ENCODE measurements around the gene CDKN2A. TPM values are rescaled to one million over a fixed set of nuclear protein-coding genes. Genes with fewer than 3 reads are reported as not detected.
A peak's percentile ranks its signal among the peaks of the same experiment; 100 is the strongest.

Gene CDKN2A
- total and polyA plus RNA-seq, 5 donors = 0.32 to 0.37 TPM; not detected in 3

- 69% methylated on average over 4 of the region's 4 CpGs for WGBS
- intact Hi-C loops (cut with DNase I) = loop anchor here in 3 of 4 donors (10.0 kb wide), 1 partner anchor 217 kb away; no protein-coding TSS in a partner anchor
- DNase-seq = no peak
Observed at GRCh38 chr9:22031655-22032411, 37.6 kb upstream of the CDKN2A start.

GRCh38 chr9:22030101-22030598, 36.0 kb upstream of the CDKN2A start:
- DNase-seq = no peak
- no peak overlapping the region for H3K4me3 ChIP-seq (ENCODE audit: low read length)
- no peaks in the 10 kb centered on the region for H3K4me1 ChIP-seq (ENCODE audit: control insufficient read depth, insufficient read depth, low read length)
- WGBS = 41% methylated on average over 1 of the region's 1 CpG
- peak; percentile 77 to 78 for ATAC-seq
- H3K27me3 ChIP-seq (ENCODE audit: control insufficient read depth, insufficient read depth) = no peaks in the 10 kb centered on the region
- intact Hi-C loops (cut with DNase I) = loop anchor here in 3 of 4 donors (10.0 kb wide), 1 partner anchor 215 kb away; no protein-coding TSS in a partner anchor
- H3K27ac ChIP-seq (ENCODE audit: low read length) = no peak overlapping the region
- H3K9me3 ChIP-seq (ENCODE audit: control insufficient read depth, low read length) = no peaks in the 10 kb centered on the region

More at GRCh38 chr9:22031655-22032411, 37.6 kb upstream of the CDKN2A start:
- Histone ChIP-seq H3K9me3 (ENCODE audit: control insufficient read depth, low read length) (no peaks in the 10 kb centered on the region), H3K27me3 (ENCODE audit: control insufficient read depth, insufficient read depth) (no peaks in the 10 kb centered on the region), H3K4me3 (ENCODE audit: low read length) (no peak overlapping the region), H3K4me1 (ENCODE audit: control insufficient read depth, insufficient read depth, low read length) (no peaks in the 10 kb centered on the region), H3K27ac (ENCODE audit: low read length) (no peak overlapping the region)
- no peak for ATAC-seq

GRCh38 chr9:22029231-22029630, 35.0 kb upstream of the CDKN2A start:
- WGBS = 59% methylated on average over 4 of the region's 4 CpGs
- H3K9me3 ChIP-seq (ENCODE audit: control insufficient read depth, low read length) = no peaks in the 10 kb centered on the region
- intact Hi-C loops (cut with DNase I) = no loop called here

GRCh38 chr9:22028394-22028793, 34.2 kb upstream of the CDKN2A start:
- Histone ChIP-seq H3K4me1 (ENCODE audit: control insufficient read depth, insufficient read depth, low read length) (no peaks in the 10 kb centered on the region), H3K9me3 (ENCODE audit: control insufficient read depth, low read length) (no peaks in the 10 kb centered on the region), H3K4me3 (ENCODE audit: low read length) (no peak overlapping the region), H3K27me3 (ENCODE audit: control insufficient read depth, insufficient read depth) (no peaks in the 10 kb centered on the region), H3K27ac (ENCODE audit: low read length) (no peak overlapping the region)
- DNase-seq = no peak
- intact Hi-C loops (cut with DNase I) = no loop called here
- no peak for ATAC-seq

More at GRCh38 chr9:22029231-22029630, 35.0 kb upstream of the CDKN2A start:
- Histone ChIP-seq H3K4me3 (ENCODE audit: low read length) (no peak overlapping the region), H3K27ac (ENCODE audit: low read length) (no peak overlapping the region), H3K27me3 (ENCODE audit: control insufficient read depth, insufficient read depth) (no peaks in the 10 kb centered on the region), H3K4me1 (ENCODE audit: control insufficient read depth, insufficient read depth, low read length) (no peaks in the 10 kb centered on the region)
- no peak for DNase-seq
- ATAC-seq = no peak

DNA sequence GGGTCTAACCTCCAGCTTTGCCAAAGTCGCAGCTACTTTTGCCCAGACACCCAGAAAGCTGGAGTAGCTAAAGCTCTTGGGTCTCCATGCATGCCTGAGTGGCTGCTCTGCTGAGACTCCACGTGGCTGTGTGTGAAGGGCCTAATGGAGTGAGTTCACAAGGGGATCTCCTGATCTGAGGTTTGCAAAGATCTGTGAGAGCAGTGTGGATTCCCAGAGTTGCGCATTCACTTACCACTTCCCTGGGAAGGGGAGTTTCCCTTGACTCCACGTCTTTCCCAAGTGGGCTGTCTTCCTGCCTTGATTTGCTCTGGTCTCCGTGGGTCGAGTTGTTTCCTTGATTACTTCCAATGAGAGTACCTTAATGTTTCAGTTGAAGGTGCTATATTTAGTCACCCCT, 32.5 kb upstream of the CDKN2A start:
- no peak for ATAC-seq
- 49% methylated on average over 6 of the region's 6 CpGs for WGBS
- no peaks in the 10 kb centered on the region for H3K27me3 ChIP-seq (ENCODE audit: control insufficient read depth, insufficient read depth)
- no peak overlapping the region for H3K27ac ChIP-seq (ENCODE audit: low read length)
- no peak overlapping the region for H3K4me3 ChIP-seq (ENCODE audit: low read length)
- intact Hi-C loops (cut with DNase I) = no loop called here
- no peaks in the 10 kb centered on the region for H3K9me3 ChIP-seq (ENCODE audit: control insufficient read depth, low read length)
- DNase-seq = no peak
- no peaks in the 10 kb centered on the region for H3K4me1 ChIP-seq (ENCODE audit: control insufficient read depth, insufficient read depth, low read length)

- H3K4me1 ChIP-seq (ENCODE audit: control insufficient read depth, insufficient read depth, low read length) = no peaks in the 10 kb centered on the region
- no peak overlapping the region for H3K27ac ChIP-seq (ENCODE audit: low read length)
- 93% methylated on average over 3 of the region's 3 CpGs for WGBS
- no peaks in the 10 kb centered on the region for H3K9me3 ChIP-seq (ENCODE audit: control insufficient read depth, low read length)
- DNase-seq (no peak), ATAC-seq (no peak)
- no peaks in the 10 kb centered on the region for H3K27me3 ChIP-seq (ENCODE audit: control insufficient read depth, insufficient read depth)
- intact Hi-C loops (cut with DNase I) = no loop called here
- H3K4me3 ChIP-seq (ENCODE audit: low read length) = no peak overlapping the region
Observed at GRCh38 chr9:22022396-22022795, 28.2 kb upstream of the CDKN2A start.

DNA sequence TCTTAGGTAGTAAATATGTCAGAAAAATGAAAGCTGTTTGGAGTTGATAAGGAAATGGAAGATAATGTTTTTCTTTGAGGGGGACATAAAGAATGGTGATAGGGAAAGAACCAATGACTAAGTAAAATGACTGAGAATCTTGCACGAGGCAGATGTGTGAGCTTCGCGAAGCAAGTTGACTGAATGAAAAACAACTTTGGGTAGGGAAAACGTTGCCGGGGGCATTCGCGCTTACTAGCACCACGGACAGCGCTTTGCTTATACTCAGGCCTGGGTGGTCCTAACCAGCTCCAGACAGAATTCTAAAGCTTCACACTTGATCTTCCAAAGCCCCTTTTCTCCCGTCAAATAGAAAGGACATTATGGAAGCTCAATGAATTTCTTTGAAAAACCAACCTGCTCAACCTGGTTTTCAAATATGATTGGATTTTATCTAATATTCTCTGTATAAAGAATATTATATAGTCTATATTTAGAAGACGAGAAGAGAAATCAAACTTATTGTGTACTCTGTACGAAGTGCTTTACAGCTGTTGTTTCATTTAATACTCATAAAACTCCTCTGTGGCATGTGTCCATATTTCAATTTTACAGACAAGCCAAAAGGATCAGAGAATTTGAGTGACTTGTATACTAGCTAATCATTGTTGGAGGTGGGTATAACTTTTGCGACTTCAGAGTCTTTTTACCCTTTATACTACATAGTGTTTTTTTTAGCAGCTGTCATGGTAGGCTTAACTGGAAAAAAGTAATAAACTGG, 16.9 kb upstream of the CDKN2A start:
- no peak overlapping the region for H3K27ac ChIP-seq (ENCODE audit: low read length)
- no peaks in the 10 kb centered on the region for H3K4me1 ChIP-seq (ENCODE audit: control insufficient read depth, insufficient read depth, low read length)
- 23% methylated on average over 13 of the region's 13 CpGs for WGBS
- ATAC-seq (no peak), DNase-seq (peak in 2 of 3 donors; percentile 55 to 57)
- H3K27me3 ChIP-seq (ENCODE audit: control insufficient read depth, insufficient read depth) = no peaks in the 10 kb centered on the region
- H3K4me3 ChIP-seq (ENCODE audit: low read length) = no peak overlapping the region
- intact Hi-C loops (cut with DNase I) = no loop called here
- no peaks in the 10 kb centered on the region for H3K9me3 ChIP-seq (ENCODE audit: control insufficient read depth, low read length)

- no peaks in the 10 kb centered on the region for H3K27me3 ChIP-seq (ENCODE audit: control insufficient read depth, insufficient read depth)
- no peaks in the 10 kb centered on the region for H3K4me1 ChIP-seq (ENCODE audit: control insufficient read depth, insufficient read depth, low read length)
- no peak overlapping the region for H3K27ac ChIP-seq (ENCODE audit: low read length)
- H3K4me3 ChIP-seq (ENCODE audit: low read length) = no peak overlapping the region
- H3K9me3 ChIP-seq (ENCODE audit: control insufficient read depth, low read length) = no peaks in the 10 kb centered on the region
- no peak for DNase-seq
- 6% methylated on average over 6 of the region's 6 CpGs for WGBS
- intact Hi-C loops (cut with DNase I) = loop anchor here (10.0 kb wide), 2 partner anchors 195 to 205 kb away; partner anchors contain the start of gene MTAP (in 2 of the 4)
- no peak for ATAC-seq
Observed at GRCh38 chr9:22009506-22009867, 15.3 kb upstream of the CDKN2A start.

- Histone ChIP-seq H3K4me1 (ENCODE audit: control insufficient read depth, insufficient read depth, low read length) (no peaks in the 10 kb centered on the region), H3K27me3 (ENCODE audit: control insufficient read depth, insufficient read depth) (no peaks in the 10 kb centered on the region), H3K27ac (ENCODE audit: low read length) (peak within 1 kb of the TSS; percentile 83), H3K9me3 (ENCODE audit: control insufficient read depth, low read length) (no peaks in the 10 kb centered on the region), H3K4me3 (ENCODE audit: low read length) (peak within 1 kb of the TSS; percentile 61)
- under 1% methylated on average over 86 of the region's 86 CpGs for WGBS
- DNase-seq = peak; percentile 98
- peak; percentile 100 for ATAC-seq
- intact Hi-C loops (cut with DNase I) = loop anchor here (10.0 kb wide), 2 partner anchors 194 to 204 kb away; partner anchors contain the start of gene MTAP (in 2 of the 4)
Observed at GRCh38 chr9:22008717-22009505, 14.7 kb upstream of the CDKN2A start, which contains the start of gene CDKN2B. CDKN2B (minus strand) TSS chr9:22009305; CDS start chr9:22008953, 352 bp downstream.

GRCh38 chr9:22008384-22008716, 14.2 kb upstream of the CDKN2A start:
- WGBS = 7% methylated on average over 8 of the region's 8 CpGs
- Histone ChIP-seq H3K27me3 (ENCODE audit: control insufficient read depth, insufficient read depth) (no peaks in the 10 kb centered on the region), H3K4me3 (ENCODE audit: low read length) (peak overlapping the region; percentile 61), H3K4me1 (ENCODE audit: control insufficient read depth, insufficient read depth, low read length) (no peaks in the 10 kb centered on the region), H3K9me3 (ENCODE audit: control insufficient read depth, low read length) (no peaks in the 10 kb centered on the region), H3K27ac (ENCODE audit: low read length) (no peak overlapping the region)
- DNase-seq (no peak), ATAC-seq (no peak)
- intact Hi-C loops (cut with DNase I) = loop anchor here (10.0 kb wide), 2 partner anchors 194 to 204 kb away; partner anchors contain the start of gene MTAP (in 2 of the 4)
